ENCODE measurements around the gene HFE. TPM values are rescaled to one million over a fixed set of nuclear protein-coding genes. Genes with fewer than 3 reads are reported as not detected.

Gene HFE
- total and polyA plus RNA-seq, 4 donors: 3.9 to 17.9 (median 6.2) TPM

Other genes starting within 250 kb of the HFE start
- not detected for gene SLC17A3, start 213.2 kb upstream of the HFE start, total RNA-seq
- not detected for gene SLC17A3, start 213.2 kb upstream of the HFE start, polyA plus RNA-seq
- not detected for gene SLC17A2, start 156.7 kb upstream of the HFE start, total RNA-seq
- not detected for gene SLC17A2, start 156.7 kb upstream of the HFE start, polyA plus RNA-seq
- gene TRIM38, start 124.6 kb upstream of the HFE start, total RNA-seq: 10 to 100 TPM; 24.3 to 24.8 TPM
- 10 to 100 TPM in 1 of 2 donors, 1 to 10 TPM in 1; 6.4 to 11.9 TPM for gene TRIM38, start 124.6 kb upstream of the HFE start, polyA plus RNA-seq